Transverse colon (tissue), 4 donors: ENCODE results near the gene FETUB.

Experiments
- EP300 ChIP-seq: sonication (generic); formaldehyde crosslinking; IDR thresholded peaks from one replicate; pipeline ENCODE4 v1.6.1; 2017; ENCODE audit warnings: antibody characterized with exemption, low read depth
- POLR2A ChIP-seq: fragments of 450-650 bp; IDR thresholded peaks from one replicate; pipeline ENCODE4 v1.6.1; 2016; ENCODE audit warnings: antibody characterized with exemption, mild to moderate bottlenecking, moderate library complexity
- POLR2AphosphoS5 ChIP-seq, 3 donors: sonication (generic); formaldehyde crosslinking; IDR thresholded peaks; one replicate each; pipeline ENCODE4 v1.6.1; 2016; ENCODE audit warnings: antibody characterized with exemption in 3 of 3
- TF ChIP-seq, protein P1 (sequence below), 5 experiments: fragments of 200-600 bp in 3 of 5; fragments of 450-650 bp in 2 of 5; sonication (generic) in 3 of 5; IDR thresholded peaks; 1 replicate in 2 of 5; 2 replicates in 3 of 5; pipeline ENCODE4 v1.5.1; 2016 to 2017; ENCODE audit warnings: antibody characterized with exemption in 5 of 5, inconsistent platforms in 3 of 5, mild to moderate bottlenecking in 2 of 5, moderate library complexity in 1 of 5

- TF ChIP-seq EP300 (no peak), POLR2A (no peak), POLR2AphosphoS5 (IDR thresholded peaks at IDR 0.05) (no peak)
- TF ChIP-seq, protein P1, sequence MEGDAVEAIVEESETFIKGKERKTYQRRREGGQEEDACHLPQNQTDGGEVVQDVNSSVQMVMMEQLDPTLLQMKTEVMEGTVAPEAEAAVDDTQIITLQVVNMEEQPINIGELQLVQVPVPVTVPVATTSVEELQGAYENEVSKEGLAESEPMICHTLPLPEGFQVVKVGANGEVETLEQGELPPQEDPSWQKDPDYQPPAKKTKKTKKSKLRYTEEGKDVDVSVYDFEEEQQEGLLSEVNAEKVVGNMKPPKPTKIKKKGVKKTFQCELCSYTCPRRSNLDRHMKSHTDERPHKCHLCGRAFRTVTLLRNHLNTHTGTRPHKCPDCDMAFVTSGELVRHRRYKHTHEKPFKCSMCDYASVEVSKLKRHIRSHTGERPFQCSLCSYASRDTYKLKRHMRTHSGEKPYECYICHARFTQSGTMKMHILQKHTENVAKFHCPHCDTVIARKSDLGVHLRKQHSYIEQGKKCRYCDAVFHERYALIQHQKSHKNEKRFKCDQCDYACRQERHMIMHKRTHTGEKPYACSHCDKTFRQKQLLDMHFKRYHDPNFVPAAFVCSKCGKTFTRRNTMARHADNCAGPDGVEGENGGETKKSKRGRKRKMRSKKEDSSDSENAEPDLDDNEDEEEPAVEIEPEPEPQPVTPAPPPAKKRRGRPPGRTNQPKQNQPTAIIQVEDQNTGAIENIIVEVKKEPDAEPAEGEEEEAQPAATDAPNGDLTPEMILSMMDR (IDR thresholded peaks at IDR 0.05), result no peak
Measured at GRCh38 chr3:186651678-186652215, 11.5 kb downstream of the FETUB start.
